ENCODE measurements around the gene VTN. TPM values are rescaled to one million over a fixed set of nuclear protein-coding genes. Genes with fewer than 3 reads are reported as not detected.

Gene VTN
- total RNA-seq, 1 donor from 2014 or later: 2.7 TPM

- H3K36me3 ChIP-seq: peaks cover 0 to 41% of the 10 kb centered on the region in 2 donors
- H3K9me3 ChIP-seq: no peaks in the 10 kb centered on the region
- H3K27me3 ChIP-seq: no peaks in the 10 kb centered on the region
- intact Hi-C loops (cut with DNase I): no loop called here
- peak overlapping the region; percentile 37 for H3K27ac ChIP-seq
- H3K4me1 ChIP-seq: peaks cover 62% of the 10 kb centered on the region
- no peak for DNase-seq (ENCODE audit: extremely low spot score in 2 of 2)
- no peak overlapping the region for H3K4me3 ChIP-seq
- TF ChIP-seq CTCF (IDR thresholded peaks at IDR 0.05): no peak
Observed at GRCh38 chr17:28338056-28338768, 31.9 kb downstream of the VTN start.

DNA sequence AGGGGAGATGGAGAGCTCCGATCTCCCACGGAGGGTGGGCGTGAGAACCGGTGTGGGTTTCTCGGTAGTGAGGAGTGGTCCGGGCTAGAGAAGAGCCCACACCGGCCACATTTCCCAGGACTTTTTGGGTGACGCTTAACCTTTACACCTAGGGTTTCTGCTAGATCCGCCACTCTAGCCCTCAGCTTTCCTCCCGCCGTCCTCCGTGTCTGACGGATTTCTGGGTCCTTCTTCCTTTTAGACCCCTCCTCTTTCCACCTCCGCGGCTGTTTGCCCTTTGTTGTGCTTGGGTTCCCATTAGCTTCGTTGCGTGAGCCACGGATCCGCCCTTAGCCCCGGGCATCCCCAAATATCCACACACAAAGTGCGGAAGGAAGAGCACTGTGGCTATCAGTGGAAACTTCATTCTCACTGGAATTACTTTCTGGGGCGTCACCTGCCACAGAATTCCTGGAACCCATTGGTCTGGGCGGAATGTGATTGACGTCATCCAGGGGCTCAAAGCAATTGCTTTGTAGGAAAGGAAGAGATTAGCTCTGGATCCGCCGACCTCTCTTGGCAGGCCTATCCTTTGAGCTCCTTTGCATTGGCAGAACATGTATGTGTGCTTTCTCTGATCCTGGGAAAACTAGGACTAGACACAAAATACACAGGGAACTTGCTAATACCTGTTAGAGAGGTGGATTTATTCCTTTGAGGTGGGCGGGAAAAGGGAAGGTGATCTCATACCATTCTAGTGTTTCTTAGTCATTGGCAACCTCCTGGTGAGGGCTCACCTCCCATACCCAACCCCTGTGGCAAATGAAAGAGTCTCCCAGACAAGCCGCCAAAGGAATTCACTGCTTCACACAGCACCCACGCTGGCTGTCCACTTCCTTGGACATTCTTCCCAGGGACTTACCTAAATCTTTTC lies 33.9 kb downstream of the VTN start:
- no peak for TF ChIP-seq CTCF (IDR thresholded peaks at IDR 0.05)
- peak; percentile 46 to 55 for TF ChIP-seq POLR2AphosphoS5 (IDR thresholded peaks at IDR 0.05; ENCODE audit: insufficient read depth in 1 of 2, low read depth in 1 of 2)
- Histone ChIP-seq H3K4me3 (peak overlapping the region; percentile 86 to 93), H3K9me3 (no peaks in the 10 kb centered on the region), H3K27ac (peak overlapping the region; percentile 94), H3K27me3 (no peaks in the 10 kb centered on the region), H3K36me3 (peaks cover 0 to 29% of the 10 kb centered on the region in 2 donors), H3K4me1 (peaks cover 66% of the 10 kb centered on the region)
- intact Hi-C loops (cut with DNase I): no loop called here
- DNase-seq (ENCODE audit: extremely low spot score in 2 of 2): peak in 1 of 2 donors; percentile 90

DNA sequence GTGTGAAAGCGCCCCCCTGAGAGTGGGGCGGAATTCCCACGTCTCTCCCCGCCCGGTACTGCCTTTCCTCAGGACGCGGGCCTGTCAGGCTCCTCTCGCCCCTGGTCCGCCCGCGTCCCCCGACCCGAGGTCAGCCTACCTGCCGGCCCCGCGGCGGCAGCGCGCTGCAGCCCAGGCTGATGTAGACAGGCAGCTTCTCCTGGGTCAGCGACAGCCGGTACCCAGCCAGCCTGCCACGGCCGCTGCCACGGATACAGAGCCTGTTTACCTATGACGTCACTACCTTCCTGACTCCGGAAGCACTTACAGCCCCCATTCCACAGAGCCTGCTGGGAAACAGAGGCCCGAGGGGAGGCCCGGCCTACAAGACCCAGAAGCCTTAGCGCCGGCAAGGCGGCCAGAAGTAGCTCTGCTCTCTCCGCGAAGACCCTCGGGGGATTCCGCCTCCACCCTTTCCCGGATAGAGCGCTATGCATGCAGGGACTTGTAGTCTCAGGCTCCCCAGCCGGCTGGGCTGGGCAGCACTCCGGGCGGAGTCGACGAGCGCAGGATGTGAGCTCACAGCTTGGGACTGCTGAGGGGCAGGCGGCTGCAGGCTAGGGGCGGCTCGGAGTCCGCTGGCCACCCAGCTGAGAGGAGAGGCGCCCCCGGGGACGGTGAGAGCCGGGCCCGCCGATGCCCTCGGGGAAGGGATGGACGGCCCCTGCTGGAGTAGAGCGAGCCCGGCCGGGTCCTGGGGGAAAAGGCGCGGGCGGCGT lies 34.7 kb downstream of the VTN start, which contains the start of the genes IFT20 and TNFAIP1:
TSS of gene IFT20 (minus strand) at position 272 of the 758 bp plus-strand sequence. CDS start 3,487 bp downstream, outside the sequence.
TSS of gene TNFAIP1 (plus strand) at position 561 of the 758 bp plus-strand sequence. CDS start 3,761 bp downstream, outside the sequence.
- peak within 1 kb of the TSS; percentile 86 to 93 for H3K4me3 ChIP-seq
- H3K27me3 ChIP-seq: no peaks in the 10 kb centered on the region
- intact Hi-C loops (cut with DNase I): no loop called here
- TF ChIP-seq POLR2AphosphoS5 (IDR thresholded peaks at IDR 0.05; ENCODE audit: insufficient read depth in 1 of 2, low read depth in 1 of 2) (peak; percentile 99 to 100), POLR2A (IDR thresholded peaks at IDR 0.05) (peak in 1 of 2 donors; percentile 91), CTCF (IDR thresholded peaks at IDR 0.05) (peak in 1 of 3 experiments; percentile 33)
- peaks cover 66% of the 10 kb centered on the region for H3K4me1 ChIP-seq
- H3K36me3 ChIP-seq: peaks cover 0 to 29% of the 10 kb centered on the region in 2 donors
- H3K27ac ChIP-seq: peak within 1 kb of the TSS; percentile 94
- DNase-seq (ENCODE audit: extremely low spot score in 2 of 2): peak; percentile 99 to 100
- H3K9me3 ChIP-seq: no peaks in the 10 kb centered on the region

DNA sequence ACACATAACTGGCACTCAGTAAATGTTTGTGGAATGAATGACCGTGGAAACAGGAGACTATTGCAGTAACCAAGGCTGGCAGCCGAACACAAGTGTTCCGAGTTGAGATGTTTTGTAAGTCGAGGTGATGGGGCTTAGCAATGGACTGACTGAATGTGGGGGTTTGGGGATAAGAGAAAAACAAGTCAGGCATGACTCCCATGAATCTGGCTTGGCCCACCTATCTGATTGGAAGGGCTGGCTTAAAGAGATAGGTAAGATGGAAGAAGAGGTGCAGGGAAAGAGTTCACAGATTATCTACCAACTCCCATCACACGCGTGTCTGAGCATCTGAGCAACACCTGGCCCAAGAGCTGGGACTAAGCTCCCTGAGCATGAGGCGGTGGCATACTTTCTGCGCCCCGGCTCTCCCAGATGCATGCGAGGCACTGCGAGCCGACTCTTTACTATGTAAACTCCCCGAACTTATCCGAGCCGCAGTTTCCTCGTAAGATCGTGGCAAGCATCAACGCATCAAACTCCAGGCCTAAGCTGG lies 35.4 kb downstream of the VTN start:
- peaks cover 59% of the 10 kb centered on the region for H3K4me1 ChIP-seq
- no peak for DNase-seq (ENCODE audit: extremely low spot score in 2 of 2)
- intact Hi-C loops (cut with DNase I): no loop called here
- H3K4me3 ChIP-seq: peak overlapping the region; percentile 86 to 93
- H3K36me3 ChIP-seq: peaks cover 0 to 22% of the 10 kb centered on the region in 2 donors
- peak overlapping the region; percentile 94 for H3K27ac ChIP-seq
- no peaks in the 10 kb centered on the region for H3K9me3 ChIP-seq
- no peak for TF ChIP-seq CTCF (IDR thresholded peaks at IDR 0.05)
- TF ChIP-seq POLR2A (IDR thresholded peaks at IDR 0.05): no peak
- TF ChIP-seq POLR2AphosphoS5 (IDR thresholded peaks at IDR 0.05; ENCODE audit: insufficient read depth in 1 of 2, low read depth in 1 of 2): no peak
- H3K27me3 ChIP-seq: no peaks in the 10 kb centered on the region

All from vagina (tissue), 2 donors.